GM13976 (cell line): ENCODE data around the gene ENOX1.
A peak's percentile ranks its signal among the peaks of the same experiment; 100 is the strongest.

ENCODE experiments used
- DNase-seq: peaks from one replicate; pipeline ENCODE4 v3.0.0; 2012; ENCODE audit warnings: low spot score
- CTCF ChIP-seq: IDR thresholded peaks from 2 replicates; pipeline ENCODE4 v1.5.1; 2012; ENCODE audit warnings: borderline replicate concordance, mild to moderate bottlenecking; ENCODE audit not compliant: insufficient read depth; ENCODE audit errors: extremely low read depth, missing control alignments, control extremely low read depth
- in situ Hi-C: fragments of 300-500 bp; cut with MboI; formaldehyde crosslinking; loops from one replicate; pipeline ENCODE4 v1.12.0; 2022; ENCODE audit warnings: low sequenced_read_pairs, mixed read lengths, inconsistent platforms; ENCODE audit not compliant: unreplicated experiment

The ENOX1 gene

GRCh38 chr13:43688227-43688907 lies 98.4 kb downstream of the ENOX1 start:
- in situ Hi-C loops = no loop called here

DNA sequence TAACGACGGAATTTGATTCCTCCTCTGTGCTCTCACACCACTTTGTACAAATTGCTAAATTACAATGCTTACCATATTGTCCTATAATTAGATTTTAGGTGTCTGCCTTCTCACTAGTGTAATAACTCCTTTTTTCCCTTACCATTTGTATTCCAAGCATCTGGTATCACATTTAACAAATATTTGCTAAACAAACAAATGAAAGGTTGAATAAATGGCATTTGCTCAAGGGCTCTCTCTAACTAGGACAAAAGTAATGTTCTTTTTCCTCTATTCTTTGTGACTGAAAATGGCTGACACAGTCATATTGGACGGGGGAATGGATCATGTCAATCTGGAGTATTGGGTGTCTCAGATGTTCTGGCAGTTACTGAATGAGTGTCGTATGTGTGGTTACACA lies 99.7 kb downstream of the ENOX1 start:
- TF ChIP-seq CTCF = no peak
- no peak for DNase-seq
- in situ Hi-C loops = no loop called here

More at GRCh38 chr13:43688227-43688907, 98.4 kb downstream of the ENOX1 start:
- no peak for TF ChIP-seq CTCF
- no peak for DNase-seq

- DNase-seq = no peak
- TF ChIP-seq CTCF = no peak
- in situ Hi-C loops = no loop called here
Observed at GRCh38 chr13:43686557-43686956, 100.2 kb downstream of the ENOX1 start.

GRCh38 chr13:43684963-43685725 lies 101.6 kb downstream of the ENOX1 start:
- TF ChIP-seq CTCF = no peak
- in situ Hi-C loops = no loop called here
- no peak for DNase-seq

- in situ Hi-C loops = no loop called here
- no peak for DNase-seq
- no peak for TF ChIP-seq CTCF
Observed at GRCh38 chr13:43682701-43683100, 104.1 kb downstream of the ENOX1 start.

DNA sequence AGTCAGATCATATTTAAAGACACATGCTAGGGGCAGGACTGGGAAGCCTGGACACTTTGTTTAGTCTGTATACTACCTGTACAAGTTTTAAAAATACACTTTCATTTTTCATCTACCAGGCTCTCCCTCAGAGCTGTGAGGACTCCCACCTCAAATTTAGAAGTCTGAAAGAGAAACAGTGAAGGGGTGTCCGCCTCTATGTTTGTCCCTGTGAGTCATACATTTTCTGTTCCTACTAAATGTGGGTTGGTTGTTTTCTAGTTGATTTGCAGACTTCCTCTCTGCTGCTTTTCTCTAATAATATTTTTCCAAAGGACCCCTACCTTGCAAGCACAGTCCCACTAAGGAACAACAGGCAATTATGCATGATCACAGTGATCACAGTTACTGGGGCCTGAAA lies 110.5 kb downstream of the ENOX1 start:
- in situ Hi-C loops = no loop called here
- TF ChIP-seq CTCF = no peak
- peak; percentile 25 for DNase-seq
